Measurements from ENCODE around the gene COPE. TPM values are rescaled to one million over a fixed set of nuclear protein-coding genes. Genes with fewer than 3 reads are reported as not detected.

COPE gene
- total RNA-seq, 1 donor from 2014 or later, result 192 TPM

DNA sequence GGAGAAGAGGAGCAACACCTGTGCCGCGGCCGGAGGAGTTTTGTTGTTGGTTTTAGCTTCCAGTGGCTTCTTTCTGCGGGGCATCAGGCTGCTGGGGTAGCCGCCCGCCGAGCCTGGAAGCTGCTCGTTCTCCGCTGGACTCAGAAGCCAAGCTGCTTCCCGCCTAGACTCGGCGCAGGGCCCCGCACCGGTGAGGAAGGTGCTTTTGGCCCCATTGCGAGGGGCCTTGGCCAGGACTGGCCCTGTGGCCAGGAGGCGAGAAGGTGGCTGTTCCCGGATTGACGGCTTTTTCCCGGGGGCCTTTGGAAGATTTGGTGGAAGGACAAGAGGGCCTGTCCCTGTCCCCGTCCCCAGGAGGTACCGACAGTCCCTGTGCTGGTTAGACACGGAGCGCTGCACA is 52.0 kb downstream of the COPE start:
- TF ChIP-seq, protein P1, sequence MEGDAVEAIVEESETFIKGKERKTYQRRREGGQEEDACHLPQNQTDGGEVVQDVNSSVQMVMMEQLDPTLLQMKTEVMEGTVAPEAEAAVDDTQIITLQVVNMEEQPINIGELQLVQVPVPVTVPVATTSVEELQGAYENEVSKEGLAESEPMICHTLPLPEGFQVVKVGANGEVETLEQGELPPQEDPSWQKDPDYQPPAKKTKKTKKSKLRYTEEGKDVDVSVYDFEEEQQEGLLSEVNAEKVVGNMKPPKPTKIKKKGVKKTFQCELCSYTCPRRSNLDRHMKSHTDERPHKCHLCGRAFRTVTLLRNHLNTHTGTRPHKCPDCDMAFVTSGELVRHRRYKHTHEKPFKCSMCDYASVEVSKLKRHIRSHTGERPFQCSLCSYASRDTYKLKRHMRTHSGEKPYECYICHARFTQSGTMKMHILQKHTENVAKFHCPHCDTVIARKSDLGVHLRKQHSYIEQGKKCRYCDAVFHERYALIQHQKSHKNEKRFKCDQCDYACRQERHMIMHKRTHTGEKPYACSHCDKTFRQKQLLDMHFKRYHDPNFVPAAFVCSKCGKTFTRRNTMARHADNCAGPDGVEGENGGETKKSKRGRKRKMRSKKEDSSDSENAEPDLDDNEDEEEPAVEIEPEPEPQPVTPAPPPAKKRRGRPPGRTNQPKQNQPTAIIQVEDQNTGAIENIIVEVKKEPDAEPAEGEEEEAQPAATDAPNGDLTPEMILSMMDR (IDR thresholded peaks at IDR 0.05; ENCODE audit: unreplicated experiment), result no peak
- no peaks in the 10 kb centered on the region for H3K27me3 Mint-ChIP-seq
- DNase-seq (ENCODE audit: low spot score, unreplicated experiment), result no peak
- no peak overlapping the region for H3K4me3 Mint-ChIP-seq (ENCODE audit: low read depth)
- H3K9me3 Mint-ChIP-seq (ENCODE audit: low read depth), result no peaks in the 10 kb centered on the region
- H3K27ac Mint-ChIP-seq, result no peak overlapping the region
- peaks cover 7% of the 10 kb centered on the region for H3K4me1 Mint-ChIP-seq (ENCODE audit: low read depth)
- H3K36me3 Mint-ChIP-seq (ENCODE audit: insufficient read depth), result peaks cover 18% of the 10 kb centered on the region

DNA sequence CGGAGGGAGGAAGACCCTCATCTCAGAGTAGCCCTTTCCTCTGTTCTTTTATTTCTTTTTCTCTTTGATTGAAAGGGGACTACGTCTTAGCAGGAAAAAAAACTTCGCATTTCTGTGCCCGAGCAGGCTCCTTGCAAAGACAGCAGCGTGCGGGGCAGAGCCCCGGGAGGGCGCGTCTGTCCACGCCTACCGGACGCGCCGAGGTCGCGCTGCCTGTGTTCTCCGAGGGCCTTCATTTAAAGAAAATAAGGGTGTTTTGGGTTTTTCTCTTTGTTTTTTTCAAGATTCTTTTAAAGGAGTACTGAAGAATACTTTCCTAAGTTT is 52.4 kb downstream of the COPE start:
- H3K9me3 Mint-ChIP-seq (ENCODE audit: low read depth), result no peaks in the 10 kb centered on the region
- DNase-seq (ENCODE audit: low spot score, unreplicated experiment), result no peak
- H3K27me3 Mint-ChIP-seq, result no peaks in the 10 kb centered on the region
- H3K4me1 Mint-ChIP-seq (ENCODE audit: low read depth), result peaks cover 3% of the 10 kb centered on the region
- no peak overlapping the region for H3K27ac Mint-ChIP-seq
- peaks cover 20% of the 10 kb centered on the region for H3K36me3 Mint-ChIP-seq (ENCODE audit: insufficient read depth)
- TF ChIP-seq, protein P1 (IDR thresholded peaks at IDR 0.05; ENCODE audit: unreplicated experiment), result no peak
- no peak overlapping the region for H3K4me3 Mint-ChIP-seq (ENCODE audit: low read depth)

DNA sequence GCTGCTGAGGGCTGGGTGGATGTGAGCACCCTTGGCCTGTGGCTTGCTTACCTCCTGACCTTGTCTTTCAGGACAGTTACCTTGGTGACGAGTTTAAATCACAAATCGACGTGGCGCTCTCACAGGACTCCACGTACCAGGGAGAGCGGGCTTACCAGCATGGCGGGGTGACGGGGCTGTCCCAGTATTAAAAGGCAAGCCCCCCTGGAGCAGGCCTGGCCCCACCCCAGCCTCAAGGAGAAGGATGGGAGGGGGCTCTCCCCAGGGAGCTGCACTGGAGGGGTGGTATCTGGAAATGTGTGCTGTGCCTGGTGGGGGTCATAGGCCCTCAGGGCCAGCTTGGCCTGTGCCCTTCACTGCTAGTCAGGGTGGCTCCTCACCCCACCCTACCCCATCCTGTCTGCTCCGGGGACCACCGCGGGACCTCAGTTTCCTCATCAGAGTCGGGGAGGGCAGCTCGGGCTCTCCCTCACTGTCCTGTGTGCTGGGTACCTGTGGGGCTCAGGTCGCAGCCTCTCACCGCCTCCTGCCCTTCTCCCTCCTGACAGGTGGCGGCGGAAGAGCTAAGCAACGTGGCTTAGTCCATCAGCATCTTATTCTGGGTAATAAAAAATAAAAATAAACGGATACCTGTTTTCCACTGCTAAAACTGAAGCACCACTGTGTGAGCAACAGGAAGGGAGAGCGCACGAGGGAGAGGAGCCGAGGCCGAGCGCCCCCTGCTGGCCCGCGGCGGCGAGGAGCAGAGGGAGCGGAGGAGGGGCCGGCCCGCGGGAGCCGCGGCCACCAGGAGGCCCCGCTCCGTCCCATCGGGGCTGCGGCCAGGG is 53.0 kb downstream of the COPE start:
- H3K27me3 Mint-ChIP-seq, result no peaks in the 10 kb centered on the region
- H3K4me3 Mint-ChIP-seq (ENCODE audit: low read depth), result no peak overlapping the region
- H3K36me3 Mint-ChIP-seq (ENCODE audit: insufficient read depth), result peaks cover 20% of the 10 kb centered on the region
- TF ChIP-seq, protein P1 (IDR thresholded peaks at IDR 0.05; ENCODE audit: unreplicated experiment), result peak; percentile 99
- no peaks in the 10 kb centered on the region for H3K4me1 Mint-ChIP-seq (ENCODE audit: low read depth)
- peak; percentile 67 for DNase-seq (ENCODE audit: low spot score, unreplicated experiment)
- H3K27ac Mint-ChIP-seq, result peak overlapping the region; percentile 90
- no peaks in the 10 kb centered on the region for H3K9me3 Mint-ChIP-seq (ENCODE audit: low read depth)

DNA sequence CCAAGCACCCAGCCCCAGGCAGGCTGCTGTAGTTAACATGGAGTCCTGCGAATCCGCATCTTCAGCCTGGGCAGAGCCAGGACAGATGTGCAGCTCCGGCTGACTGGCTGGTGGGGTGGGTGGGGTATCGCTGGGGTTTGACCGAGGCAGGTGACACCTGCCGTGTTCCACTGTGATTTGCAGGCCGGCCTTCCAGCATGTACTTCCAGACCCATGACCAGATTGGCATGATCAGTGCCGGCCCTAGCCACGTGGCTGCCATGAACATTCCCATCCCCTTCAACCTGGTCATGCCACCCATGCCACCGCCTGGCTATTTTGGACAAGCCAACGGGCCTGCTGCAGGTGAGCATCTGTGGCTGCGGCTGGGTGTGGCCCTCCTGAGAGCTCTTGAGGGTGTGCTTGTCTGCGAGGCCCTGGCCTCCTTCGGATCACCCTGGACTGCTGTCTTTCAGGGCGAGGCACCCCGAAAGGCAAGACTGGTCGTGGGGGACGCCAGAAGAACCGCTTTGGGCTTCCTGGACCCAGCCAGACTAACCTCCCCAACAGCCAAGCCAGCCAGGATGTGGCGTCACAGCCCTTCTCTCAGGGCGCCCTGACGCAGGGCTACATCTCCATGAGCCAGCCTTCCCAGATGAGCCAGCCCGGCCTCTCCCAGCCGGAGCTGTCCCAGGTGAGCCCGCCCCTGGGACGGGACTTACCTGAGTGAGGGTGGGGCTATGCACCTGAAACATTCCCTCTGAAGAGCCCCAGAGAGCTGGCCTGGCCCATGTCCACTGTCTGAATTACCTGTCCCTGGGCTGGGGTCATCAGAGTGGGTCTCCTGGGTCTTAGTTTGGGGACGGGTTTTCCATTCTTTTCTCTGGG is 53.8 kb downstream of the COPE start:
- DNase-seq (ENCODE audit: low spot score, unreplicated experiment), result no peak
- Mint-ChIP-seq H3K4me1 (ENCODE audit: low read depth) (no peaks in the 10 kb centered on the region), H3K9me3 (ENCODE audit: low read depth) (no peaks in the 10 kb centered on the region), H3K27ac (no peak overlapping the region), H3K36me3 (ENCODE audit: insufficient read depth) (peaks cover 19% of the 10 kb centered on the region), H3K27me3 (no peaks in the 10 kb centered on the region), H3K4me3 (ENCODE audit: low read depth) (no peak overlapping the region)
- TF ChIP-seq, protein P1 (IDR thresholded peaks at IDR 0.05; ENCODE audit: unreplicated experiment), result no peak

DNA sequence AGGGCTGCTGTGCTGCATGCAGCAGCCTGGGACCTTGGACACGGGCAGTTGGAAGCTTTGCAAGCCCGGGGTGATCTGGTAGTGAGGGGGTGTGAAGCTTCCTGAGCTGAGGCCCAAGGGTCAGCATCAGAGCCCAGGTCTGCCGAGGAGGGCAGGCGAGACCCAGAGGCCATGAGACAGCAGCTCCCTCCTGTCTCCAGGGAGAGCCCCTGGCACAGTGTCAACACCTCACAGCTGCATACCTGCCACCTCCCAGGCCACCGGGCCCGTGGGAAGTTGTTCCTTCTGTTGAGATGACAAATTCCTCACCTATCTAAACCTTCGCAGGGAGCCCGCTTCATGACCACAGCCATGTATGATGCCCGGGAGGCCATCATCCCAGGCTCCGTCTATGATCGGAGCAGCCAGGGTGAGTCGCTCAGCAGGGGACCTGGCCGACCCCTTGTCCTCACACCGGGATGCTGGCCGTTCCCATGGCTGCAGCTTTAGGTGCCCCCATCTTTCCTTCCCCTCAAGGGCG is 55.3 kb downstream of the COPE start:
- Mint-ChIP-seq H3K4me1 (ENCODE audit: low read depth) (no peaks in the 10 kb centered on the region), H3K4me3 (ENCODE audit: low read depth) (no peak overlapping the region), H3K27ac (no peak overlapping the region), H3K27me3 (no peaks in the 10 kb centered on the region), H3K36me3 (ENCODE audit: insufficient read depth) (peaks cover 19% of the 10 kb centered on the region), H3K9me3 (ENCODE audit: low read depth) (no peaks in the 10 kb centered on the region)
- TF ChIP-seq, protein P1 (IDR thresholded peaks at IDR 0.05; ENCODE audit: unreplicated experiment), result no peak
- DNase-seq (ENCODE audit: low spot score, unreplicated experiment), result no peak

Data from progenitor cell of endocrine pancreas (in vitro differentiated cells).